ENCODE data around the gene RSPH1. TPM values are rescaled to one million over a fixed set of nuclear protein-coding genes. Genes with fewer than 3 reads are reported as not detected.

The RSPH1 gene
- total and polyA plus RNA-seq, 2 of the 8 experiments (the other 6 are each of a cell fraction or from before 2014, with no cell fraction given): 0.24 TPM; not detected in 1

- H3K23ac ChIP-seq (ENCODE audit: insufficient read length): no peak overlapping the region
- H2BK120ac ChIP-seq (replicated peaks; ENCODE audit: low read depth, low read length): no peak overlapping the region
- DNase-seq (ENCODE audit: low read depth in 1 of 2, low spot score in 2 of 2) (no peak), FAIRE-seq (no peak)
- 84% methylated on average over 8 of the region's 8 CpGs; no CpG with 5 or more reads in 1 of the 2 experiments for WGBS, 2 experiments (ENCODE audit: extremely low coverage in 1 of 2, insufficient coverage in 1 of 2, insufficient read length in 1 of 2, insufficient replicate concordance in 2 of 2, low coverage in 1 of 2, low lambda C conversion rate in 2 of 2, missing lambda C conversion rate in 1 of 2)
- no peaks in the 10 kb centered on the region for H3K27me3 ChIP-seq (replicated peaks in 1 of 4; ENCODE audit: control insufficient read depth in 3 of 4, extremely low read depth in 1 of 4, insufficient read depth in 3 of 4, low read length in 3 of 4)
- no peak overlapping the region for H3K9ac ChIP-seq (replicated peaks in 1 of 4; ENCODE audit: extremely low read depth in 1 of 4, low read depth in 3 of 4, low read length in 3 of 4)
- no peak overlapping the region for H2BK15ac ChIP-seq (ENCODE audit: low read length)
- no peak overlapping the region for H2BK12ac ChIP-seq (ENCODE audit: low read depth, low read length)
- no peaks in the 10 kb centered on the region for H3K23me2 ChIP-seq (ENCODE audit: low read depth, low read length)
- no peak overlapping the region for H4K91ac ChIP-seq (replicated peaks; ENCODE audit: insufficient read length, low read length)
- no peaks in the 10 kb centered on the region for H4K20me1 ChIP-seq (replicated peaks in 1 of 2; ENCODE audit: control insufficient read depth in 1 of 2, insufficient read depth in 2 of 2, low read length in 2 of 2)
- peaks cover 0 to 38% (median 18%) of the 10 kb centered on the region in 4 experiments for H3K36me3 ChIP-seq (ENCODE audit: control insufficient read depth in 2 of 4, insufficient read depth in 4 of 4, low read length in 3 of 4)
- CTCF ChIA-PET (ENCODE audit: partially characterized antibody): interaction anchor here (1.2 kb wide), 2 partner anchors 13 to 198 kb away, joined by 4 read pairs; no protein-coding TSS in a partner anchor
- no peak overlapping the region for H2AFZ ChIP-seq (ENCODE audit: low read length)
- no peak overlapping the region for H4K5ac ChIP-seq (ENCODE audit: insufficient read length, low read depth, low read length)
- H3K79me1 ChIP-seq (ENCODE audit: low read depth, low read length): peaks cover 2% of the 10 kb centered on the region; the same call in 1 of the 2 replicates
- H4K8ac ChIP-seq (ENCODE audit: extremely low read depth, insufficient read depth, low read length): no peak overlapping the region
- H3K56ac ChIP-seq (replicated peaks; ENCODE audit: insufficient read length, low read depth, low read length): no peak overlapping the region
- no peak overlapping the region for H3K18ac ChIP-seq (ENCODE audit: extremely low read depth, low read length)
- H2AK5ac ChIP-seq (ENCODE audit: low read depth, low read length): peak overlapping the region; percentile 41; the same call in 1 of the 2 replicates
- no peak overlapping the region for H3K27ac ChIP-seq (ENCODE audit: low read depth, low read length)
- no peak overlapping the region for H3K4ac ChIP-seq (replicated peaks; ENCODE audit: insufficient read length, low read depth, low read length)
- POLR2A ChIA-PET (ENCODE audit: partially characterized antibody): interaction anchor here (3.3 kb wide), 1 partner anchor 9 kb away, joined by 19 read pairs; the partner anchor contains the start of gene SLC37A1
- H3K14ac ChIP-seq (ENCODE audit: insufficient read length): no peak overlapping the region
- no peak overlapping the region for H3K4me2 ChIP-seq (ENCODE audit: insufficient read depth in 1 of 2, low read depth in 2 of 2, low read length in 2 of 2)
- no peak overlapping the region for H3K4me3 ChIP-seq (ENCODE audit: extremely low read depth in 1 of 4, insufficient read depth in 2 of 4, low read depth in 3 of 4, low read length in 4 of 4)
- H3K4me1 ChIP-seq (replicated peaks in 1 of 4; ENCODE audit: control insufficient read depth in 3 of 4, insufficient read depth in 4 of 4, low read length in 3 of 4): peaks cover 8 to 22% (median 14%) of the 10 kb centered on the region in 4 experiments
- no peak overlapping the region for H2BK20ac ChIP-seq (ENCODE audit: low read length)
- H3K79me2 ChIP-seq (ENCODE audit: control insufficient read depth in 1 of 2, insufficient read depth in 2 of 2, low read length in 2 of 2): peaks cover 0 to 13% of the 10 kb centered on the region in 2 experiments; a peak in 2 of 4 replicates
- no peaks in the 10 kb centered on the region for H3K9me3 ChIP-seq (ENCODE audit: insufficient read depth in 2 of 2, low read depth in 1 of 2, low read length in 1 of 2)
- H2BK5ac ChIP-seq (ENCODE audit: low read depth, low read length): no peak overlapping the region
- TF ChIP-seq TBP (IDR thresholded peaks at IDR 0.05; ENCODE audit: low read depth, low read length): no peak
- TF ChIP-seq CEBPB (IDR thresholded peaks at IDR 0.05; ENCODE audit: low read depth, low read length): no peak
These were observed 26.7 kb upstream of the RSPH1 start for GRCh38 chr21:42522771-42523170.

All from H1 (cell line).